HepG2 (cell line): ENCODE data around the gene TBCB. TPM values are rescaled to one million over a fixed set of nuclear protein-coding genes. Genes with fewer than 3 reads are reported as not detected.

Experiments
- ARID3A ChIP-seq: IDR thresholded peaks from 2 replicates; pipeline ENCODE4 v1.6.1; 2012; ENCODE audit warnings: low read depth, low read length, improper control_type of control experiment
- ATAD3A ChIP-seq: sonication (generic); formaldehyde crosslinking; IDR thresholded peaks from 2 replicates; pipeline ENCODE4 v1.4.0; 2020; ENCODE audit warnings: missing genetic modification reagents
- CERS6 ChIP-seq: sonication (generic); formaldehyde crosslinking; IDR thresholded peaks from 2 replicates; pipeline ENCODE4 v1.5.0; 2020; ENCODE audit warnings: missing genetic modification reagents
- HMG20B ChIP-seq: conservative IDR thresholded peaks from 2 replicates; pipeline ENCODE4 v1.6.1; 2016; ENCODE audit warnings: missing genetic modification reagents, missing compliant biosample characterization
- MLLT10 ChIP-seq: sonication (generic); formaldehyde crosslinking; IDR thresholded peaks from 2 replicates; pipeline ENCODE4 v1.4.0; 2020; ENCODE audit warnings: missing genetic modification reagents
- MTA3 ChIP-seq: sonication (generic); formaldehyde crosslinking; IDR thresholded peaks from 2 replicates; pipeline ENCODE4 v1.4.0; 2020; ENCODE audit warnings: missing genetic modification reagents
- MTF1 ChIP-seq: sonication (generic); formaldehyde crosslinking; IDR thresholded peaks from 2 replicates; pipeline ENCODE4 v1.5.0; 2020; ENCODE audit warnings: missing genetic modification reagents
- NR2F6 ChIP-seq, 2 experiments: IDR thresholded peaks; 2 replicates each; pipeline ENCODE4 v1.6.1; 2016; ENCODE audit warnings: antibody characterized with exemption in 1 of 2, mild to moderate bottlenecking in 1 of 2
- PATZ1 ChIP-seq: sonication (generic); formaldehyde crosslinking; IDR thresholded peaks from 2 replicates; pipeline ENCODE4 v1.4.0; 2020; ENCODE audit warnings: missing genetic modification reagents
- PBX2 ChIP-seq: IDR thresholded peaks from 2 replicates; pipeline ENCODE4 v1.6.1; 2016; ENCODE audit warnings: control low read depth
- PCBP2 ChIP-seq: fragments of 200-400 bp; formaldehyde crosslinking; optimal IDR thresholded peaks from 2 replicates; pipeline ENCODE3; 2018; ENCODE audit warnings: low read length, low read depth; ENCODE audit not compliant: poor library complexity, severe bottlenecking
- PRDM4 ChIP-seq: sonication (generic); formaldehyde crosslinking; IDR thresholded peaks from 2 replicates; pipeline ENCODE4 v1.9.0; 2021; ENCODE audit warnings: missing genetic modification reagents, borderline replicate concordance
- RORA ChIP-seq: sonication (generic); formaldehyde crosslinking; IDR thresholded peaks from 2 replicates; pipeline ENCODE4 v1.5.0; 2020; ENCODE audit warnings: mild to moderate bottlenecking, missing genetic modification reagents, moderate library complexity
- TCF7L2 ChIP-seq: IDR thresholded peaks from 2 replicates; pipeline ENCODE4 v1.6.1; 2011; ENCODE audit warnings: mild to moderate bottlenecking, low read depth, low read length, moderate library complexity
- ZFP62 ChIP-seq: sonication (generic); formaldehyde crosslinking; IDR thresholded peaks from 2 replicates; pipeline ENCODE4 v1.4.0; 2020; ENCODE audit warnings: missing genetic modification reagents
- ZNF513 ChIP-seq: sonication (generic); formaldehyde crosslinking; conservative IDR thresholded peaks from 2 replicates; pipeline ENCODE4 v1.5.0; 2020; ENCODE audit warnings: missing genetic modification reagents
- ZSCAN21 ChIP-seq: sonication (generic); formaldehyde crosslinking; IDR thresholded peaks from 2 replicates; pipeline ENCODE4 v1.8.0; 2022; ENCODE audit warnings: mild to moderate bottlenecking, missing genetic modification reagents, moderate library complexity, borderline replicate concordance
- polyA plus RNA-seq, 8 experiments: library from polyadenylated mRNA; depleted of rRNA in 3 of 8; stranded (reverse) in 7 of 8; unstranded in 1 of 8; fragments of >200 nt; fragmentation: Illumina TruSeq in 4 of 8; extraction: Trizol in 4 of 8; gene quantifications; 2 replicates each; pipeline versions ENCODE4 v1.2.1 to v1.2.3, GENCODE V29; 2011 to 2016; ENCODE audit warnings: low read depth in 4 of 8, missing spikeins in 1 of 8, mixed read lengths in 1 of 8; ENCODE audit not compliant: insufficient read depth in 1 of 8
- total RNA-seq, 5 experiments: library from RNA; depleted of rRNA; stranded (reverse); fragments of >200 nt; fragmentation: Illumina TruSeq; extraction: Trizol; gene quantifications; 2 replicates each; pipeline ENCODE4 v1.2.3, GENCODE V29; 2016; ENCODE audit warnings: low read depth in 1 of 5

Gene TBCB
- total and polyA plus RNA-seq, 2 of the 13 experiments (the other 11 are each of a cell fraction or from before 2014, with no cell fraction given) = 271 to 276 TPM

- TF ChIP-seq NR2F6 (IDR thresholded peaks at IDR 0.05) = no peak
- no peak; the same call in 1 of the 2 replicates for TF ChIP-seq NR2F6 (CRISPR knock-in tag; IDR thresholded peaks at IDR 0.05)
- no peak for TF ChIP-seq PRDM4 (CRISPR knock-in tag)
- TF ChIP-seq MTA3 (CRISPR knock-in tag) = no peak
- TF ChIP-seq PBX2 (CRISPR knock-in tag) = no peak
- no peak for TF ChIP-seq CERS6 (CRISPR knock-in tag)
- no peak for TF ChIP-seq RORA (CRISPR knock-in tag)
- TF ChIP-seq MTF1 (CRISPR knock-in tag) = no peak
- TF ChIP-seq HMG20B (CRISPR knock-in tag) = no peak
- no peak for TF ChIP-seq ARID3A
- TF ChIP-seq ZNF513 (CRISPR knock-in tag) = no peak
- peak; percentile 6; the same call in 1 of the 2 replicates for TF ChIP-seq ZSCAN21
- TF ChIP-seq MLLT10 (CRISPR knock-in tag) = no peak
- TF ChIP-seq PCBP2 = no peak
- TF ChIP-seq TCF7L2 = no peak
- no peak for TF ChIP-seq ZFP62 (CRISPR knock-in tag)
- TF ChIP-seq PATZ1 (CRISPR knock-in tag) = peak; percentile 47
- 0 out of 2 replicates have a peak, but pooled peaks have one; percentile 27 for TF ChIP-seq ATAD3A (CRISPR knock-in tag)
These were observed at the start of gene TBCB (continued) for GRCh38 chr19:36115453-36116343.
